B cell (primary cell): Measurements from ENCODE around the gene PFKFB1. TPM values are rescaled to one million over a fixed set of nuclear protein-coding genes. Genes with fewer than 3 reads are reported as not detected.

ENCODE experiments used
- ATAC-seq: fragments of 200-7000 bp; cut with Tn5 transposase; one replicate; pipeline ENCODE4 v1.10.0; 2021; ENCODE audit warnings: low read depth, mild to moderate bottlenecking, moderate number of reproducible peaks, moderate library complexity
- CTCF ChIA-PET: fragments of 350-600 bp; sonication (Branson Sonifier 250); formaldehyde crosslinking; loops from one replicate; lab custom pipeline; 2021; ENCODE audit warnings: antibody characterized with exemption, inconsistent platforms; lab: Charles Lee
- POLR2A ChIA-PET: fragments of 350-600 bp; sonication (Branson Sonifier 250); formaldehyde crosslinking; loops from one replicate; lab custom pipeline; 2021; ENCODE audit warnings: antibody characterized with exemption; lab: Charles Lee
- DNase-seq: peaks from one replicate; pipeline ENCODE4 v3.0.0; 2013
- H2AFZ ChIP-seq: 2 replicates; pipeline ENCODE4 v1.6.1; 2012; ENCODE audit warnings: mild to moderate bottlenecking, low read depth, low read length; ENCODE audit not compliant: insufficient read depth, poor library complexity, severe bottlenecking
- H3K27ac ChIP-seq, 2 donors: 1 replicate in 1 of 2; 2 replicates in 1 of 2; pipeline ENCODE4 v1.5.1; 2012 to 2013; ENCODE audit warnings: low read length in 2 of 2, mild to moderate bottlenecking in 2 of 2, moderate library complexity in 1 of 2
- H3K27me3 ChIP-seq, 4 experiments: fragments of 200-600 bp in 1 of 4; sonication (generic) in 1 of 4; replicated peaks in 1 of 4; 1 replicate in 2 of 4; 2 replicates in 2 of 4; pipeline versions ENCODE4 v1.6.1 to v1.7.0; 2013 to 2016; ENCODE audit warnings: low read length in 3 of 4, mild to moderate bottlenecking in 2 of 4, mixed read lengths in 1 of 4, moderate library complexity in 1 of 4; ENCODE audit not compliant: insufficient read depth in 4 of 4, control insufficient read depth in 3 of 4; ENCODE audit errors: control extremely low read depth in 1 of 4
- H3K36me3 ChIP-seq, 2 experiments: replicated peaks in 1 of 2; 1 replicate in 1 of 2; 2 replicates in 1 of 2; pipeline versions ENCODE4 v1.6.1 to v1.7.1; 2013; ENCODE audit warnings: low read length in 1 of 2; ENCODE audit not compliant: insufficient read depth in 2 of 2, control insufficient read depth in 1 of 2; ENCODE audit errors: control extremely low read depth in 1 of 2, extremely low read depth in 1 of 2
- H3K4me1 ChIP-seq, 2 donors: fragments of 200-600 bp in 1 of 2; sonication (generic) in 1 of 2; 1 replicate in 1 of 2; 2 replicates in 1 of 2; pipeline versions ENCODE4 v1.5.1 to v1.6.1; 2013 to 2017; ENCODE audit warnings: low read length in 2 of 2; ENCODE audit not compliant: control insufficient read depth in 2 of 2, insufficient read depth in 2 of 2
- H3K4me2 ChIP-seq: replicated peaks from 2 replicates; pipeline ENCODE3; 2012; ENCODE audit warnings: mild to moderate bottlenecking, low read depth, low read length; ENCODE audit not compliant: poor library complexity, severe bottlenecking
- H3K4me3 ChIP-seq, 5 experiments: fragments of 200-600 bp in 1 of 5; sonication (generic) in 1 of 5; 1 replicate in 3 of 5; 2 replicates in 2 of 5; pipeline versions ENCODE4 v1.5.1 to v1.7.0; 2011 to 2016; ENCODE audit warnings: low read length in 4 of 5, mild to moderate bottlenecking in 4 of 5, low read depth in 2 of 5, control low read depth in 1 of 5, moderate library complexity in 1 of 5; ENCODE audit not compliant: insufficient read depth in 1 of 5; ENCODE audit errors: control extremely low read depth in 1 of 5, extremely low read depth in 1 of 5
- H3K79me2 ChIP-seq: fragments of 200-600 bp; sonication (generic); one replicate; pipeline ENCODE4 v1.6.0; 2016; ENCODE audit warnings: low read length; ENCODE audit not compliant: control insufficient read depth, insufficient read depth
- H3K9ac ChIP-seq: fragments of 200-600 bp; sonication (generic); 2 replicates; pipeline ENCODE4 v1.6.1; 2017; ENCODE audit warnings: mild to moderate bottlenecking, low read length, moderate library complexity
- H3K9me3 ChIP-seq, 3 donors: one replicate each; pipeline versions ENCODE4 v1.6.1 to v1.7.1; 2013; ENCODE audit warnings: low read length in 2 of 3; ENCODE audit not compliant: control insufficient read depth in 2 of 3, insufficient read depth in 1 of 3; ENCODE audit errors: control extremely low read depth in 1 of 3
- H4K20me1 ChIP-seq: 2 replicates; pipeline ENCODE4 v1.6.0; 2012; ENCODE audit warnings: mild to moderate bottlenecking, low read length; ENCODE audit not compliant: insufficient read depth, control insufficient read depth, poor library complexity, severe bottlenecking
- H3K27ac Mint-ChIP-seq: one replicate; pipeline ENCODE4 v1.8.0; 2021; ENCODE audit warnings: mixed read lengths
- H3K27me3 Mint-ChIP-seq: one replicate; pipeline ENCODE4 v1.8.0; 2021; ENCODE audit warnings: mixed read lengths
- H3K4me1 Mint-ChIP-seq: one replicate; pipeline ENCODE4 v1.8.0; 2021; ENCODE audit warnings: mixed read lengths
- H3K4me3 Mint-ChIP-seq: one replicate; pipeline ENCODE4 v1.8.0; 2021; ENCODE audit warnings: mixed read lengths
- H3K9me3 Mint-ChIP-seq: one replicate; pipeline ENCODE4 v1.8.0; 2022; ENCODE audit warnings: mixed read lengths; ENCODE audit not compliant: insufficient read depth
- EZH2 ChIP-seq: IDR thresholded peaks from 2 replicates; pipeline ENCODE4 v1.6.1; 2012; ENCODE audit warnings: borderline replicate concordance, low read depth, mild to moderate bottlenecking, moderate library complexity, low read length; ENCODE audit not compliant: insufficient read depth, poor library complexity, severe bottlenecking
- WGBS: methylation state at CpG from one replicate; pipeline ENCODE4 v1.1.5; 2013; ENCODE audit warnings: missing lambda C conversion rate; ENCODE audit not compliant: insufficient coverage; 5-methylcytosine and 5-hydroxymethylcytosine counted together
- intact Hi-C: fragments of 100-400 bp; cut with micrococcal nuclease; formaldehyde crosslinking; loops from one replicate; pipeline ENCODE4 v1.10.0; 2022
- polyA plus RNA-seq: library from polyadenylated mRNA; depleted of rRNA; stranded (reverse); fragments of >200 nt; gene quantifications from 2 replicates; pipeline ENCODE4 v1.2.3, GENCODE V29; 2012
- total RNA-seq, 2 donors: library from RNA; stranded (reverse); fragments of 120-200 nt in 1 of 2; gene quantifications; 1 replicate in 1 of 2; 2 replicates in 1 of 2; pipeline versions ENCODE4 v1.2.3 to v1.2.4, GENCODE V29; 2013 to 2022
- TF ChIP-seq, protein P1 (sequence below): fragments of 200-600 bp; IDR thresholded peaks from one replicate; pipeline ENCODE4 v1.8.0; 2022; ENCODE audit warnings: antibody characterized with exemption, mild to moderate bottlenecking

The PFKFB1 gene
- total and polyA plus RNA-seq, 2 donors (not counting 1 experiment from before 2014, with no cell fraction given): 0.37 to 0.47 TPM

DNA sequence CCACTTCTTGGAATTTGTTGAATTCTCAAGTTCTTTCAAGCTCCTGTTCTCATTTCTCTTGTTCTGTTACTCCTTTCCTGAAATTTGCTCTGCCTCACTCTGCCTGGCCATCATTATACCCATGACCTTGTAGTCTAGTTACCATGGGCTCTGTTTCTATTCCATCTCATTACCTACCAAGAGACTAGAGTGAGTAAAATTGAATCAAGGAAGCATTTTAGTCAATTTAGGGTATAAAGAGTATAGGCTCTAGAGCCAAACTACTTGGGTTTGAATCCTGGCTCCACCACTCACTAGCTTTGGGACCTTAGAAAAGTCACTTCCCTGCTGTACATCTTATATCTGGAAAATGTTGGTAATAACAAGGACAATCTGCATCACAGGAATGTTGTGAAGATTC lies 34.6 kb upstream of the PFKFB1 start:
- H3K9ac ChIP-seq: no peak overlapping the region
- ChIA-PET CTCF (no interaction called here), POLR2A (no interaction called here)
- no peaks in the 10 kb centered on the region for H3K4me1 ChIP-seq
- H2AFZ ChIP-seq: no peak overlapping the region
- no peaks in the 10 kb centered on the region for H4K20me1 ChIP-seq
- no peak overlapping the region for H3K27ac ChIP-seq
- ATAC-seq (no peak), DNase-seq (no peak)
- H3K9me3 ChIP-seq: no peaks in the 10 kb centered on the region
- H3K79me2 ChIP-seq: no peaks in the 10 kb centered on the region
- Mint-ChIP-seq H3K4me1 (no peaks in the 10 kb centered on the region), H3K4me3 (no peak overlapping the region), H3K9me3 (no peaks in the 10 kb centered on the region), H3K27ac (no peak overlapping the region), H3K27me3 (no peaks in the 10 kb centered on the region)
- no peak overlapping the region for H3K4me3 ChIP-seq
- no peaks in the 10 kb centered on the region for H3K27me3 ChIP-seq
- no peaks in the 10 kb centered on the region for H3K36me3 ChIP-seq
- intact Hi-C loops: no loop called here
- H3K4me2 ChIP-seq: no peak overlapping the region
- TF ChIP-seq, protein P1, sequence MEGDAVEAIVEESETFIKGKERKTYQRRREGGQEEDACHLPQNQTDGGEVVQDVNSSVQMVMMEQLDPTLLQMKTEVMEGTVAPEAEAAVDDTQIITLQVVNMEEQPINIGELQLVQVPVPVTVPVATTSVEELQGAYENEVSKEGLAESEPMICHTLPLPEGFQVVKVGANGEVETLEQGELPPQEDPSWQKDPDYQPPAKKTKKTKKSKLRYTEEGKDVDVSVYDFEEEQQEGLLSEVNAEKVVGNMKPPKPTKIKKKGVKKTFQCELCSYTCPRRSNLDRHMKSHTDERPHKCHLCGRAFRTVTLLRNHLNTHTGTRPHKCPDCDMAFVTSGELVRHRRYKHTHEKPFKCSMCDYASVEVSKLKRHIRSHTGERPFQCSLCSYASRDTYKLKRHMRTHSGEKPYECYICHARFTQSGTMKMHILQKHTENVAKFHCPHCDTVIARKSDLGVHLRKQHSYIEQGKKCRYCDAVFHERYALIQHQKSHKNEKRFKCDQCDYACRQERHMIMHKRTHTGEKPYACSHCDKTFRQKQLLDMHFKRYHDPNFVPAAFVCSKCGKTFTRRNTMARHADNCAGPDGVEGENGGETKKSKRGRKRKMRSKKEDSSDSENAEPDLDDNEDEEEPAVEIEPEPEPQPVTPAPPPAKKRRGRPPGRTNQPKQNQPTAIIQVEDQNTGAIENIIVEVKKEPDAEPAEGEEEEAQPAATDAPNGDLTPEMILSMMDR: no peak
- TF ChIP-seq EZH2: no peak

DNA sequence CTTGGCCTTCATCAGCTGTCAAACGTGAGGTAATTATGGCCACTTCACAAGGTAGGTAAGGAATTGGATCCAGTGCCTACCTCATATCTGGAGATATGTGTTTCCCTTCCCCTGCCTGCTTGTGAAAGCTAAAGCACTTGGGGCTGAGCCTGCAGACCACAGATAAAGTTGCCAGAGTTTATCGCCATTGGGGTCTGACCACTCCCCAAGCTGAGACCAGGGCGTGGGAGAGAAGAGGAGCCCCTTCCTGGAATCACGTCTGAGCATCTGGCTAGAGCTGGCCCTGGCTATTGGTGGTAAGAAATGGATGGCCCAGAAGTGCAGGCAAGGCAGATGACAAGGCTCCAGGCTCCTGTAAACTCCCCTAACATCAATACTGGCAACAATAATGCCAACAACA lies 34.1 kb upstream of the PFKFB1 start:
- WGBS: no CpG with 5 or more reads among the region's 4 CpGs
- Histone ChIP-seq H4K20me1 (no peaks in the 10 kb centered on the region), H3K36me3 (no peaks in the 10 kb centered on the region), H3K4me1 (no peaks in the 10 kb centered on the region), H3K4me2 (no peak overlapping the region), H3K9me3 (no peaks in the 10 kb centered on the region), H3K27me3 (no peaks in the 10 kb centered on the region), H2AFZ (no peak overlapping the region), H3K4me3 (no peak overlapping the region), H3K27ac (no peak overlapping the region), H3K9ac (no peak overlapping the region), H3K79me2 (no peaks in the 10 kb centered on the region)
- Mint-ChIP-seq H3K9me3 (no peaks in the 10 kb centered on the region), H3K27ac (no peak overlapping the region), H3K4me1 (no peaks in the 10 kb centered on the region), H3K27me3 (no peaks in the 10 kb centered on the region), H3K4me3 (no peak overlapping the region)
- ATAC-seq (no peak), DNase-seq (no peak)
- intact Hi-C loops: no loop called here
- POLR2A ChIA-PET: no interaction called here
- no peak for TF ChIP-seq EZH2
- TF ChIP-seq, protein P1: no peak
- CTCF ChIA-PET: no interaction called here
